T-helper 1 cell (primary cell): ENCODE data around the gene HCRTR1.
A peak's percentile ranks its signal among the peaks of the same experiment; 100 is the strongest.

Experiments
- DNase-seq, 5 donors: peaks; one replicate each; pipeline ENCODE4 v3.0.0-alpha.2; 2012 to 2020

The HCRTR1 gene

GRCh38 chr1:31650161-31651088 is 32.9 kb downstream of the HCRTR1 start:
- DNase-seq = no peak

DNA sequence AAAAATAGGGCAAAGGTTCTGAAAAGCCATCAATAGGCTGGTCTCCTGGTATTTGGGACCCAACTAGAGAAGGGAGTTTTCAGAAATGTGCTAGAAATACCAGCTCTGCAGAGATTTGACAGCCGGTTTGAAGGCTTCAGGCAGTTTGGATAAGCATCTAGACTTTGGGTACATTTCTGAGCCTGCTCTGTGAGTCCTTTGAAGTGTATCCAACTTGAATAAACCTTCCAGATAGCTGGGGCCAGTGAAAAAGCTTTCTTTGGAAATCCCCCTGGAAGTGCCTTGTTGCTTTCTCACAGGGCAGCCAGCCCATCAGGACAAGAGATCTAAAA is 33.6 kb downstream of the HCRTR1 start:
- no peak for DNase-seq

DNA sequence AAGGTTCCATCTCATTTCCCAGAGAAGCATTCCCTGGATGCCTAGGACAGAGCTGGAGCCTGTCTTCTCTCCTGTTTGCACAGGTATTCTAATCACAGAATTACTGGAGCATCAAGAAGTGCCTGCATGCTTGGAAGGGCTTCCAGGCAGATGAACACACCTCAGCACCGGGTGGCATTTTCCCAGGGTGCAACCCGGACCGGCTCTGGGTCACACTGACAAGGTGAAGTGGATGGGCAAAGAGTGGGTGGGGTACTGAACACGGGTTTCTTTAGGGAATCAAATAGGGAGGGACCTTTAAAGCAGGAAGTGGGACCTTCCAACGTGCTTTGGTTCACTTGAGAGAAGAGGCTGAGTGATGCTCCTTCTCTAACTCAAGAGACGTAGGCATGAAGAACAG is 34.3 kb downstream of the HCRTR1 start:
- no peak for DNase-seq

DNA sequence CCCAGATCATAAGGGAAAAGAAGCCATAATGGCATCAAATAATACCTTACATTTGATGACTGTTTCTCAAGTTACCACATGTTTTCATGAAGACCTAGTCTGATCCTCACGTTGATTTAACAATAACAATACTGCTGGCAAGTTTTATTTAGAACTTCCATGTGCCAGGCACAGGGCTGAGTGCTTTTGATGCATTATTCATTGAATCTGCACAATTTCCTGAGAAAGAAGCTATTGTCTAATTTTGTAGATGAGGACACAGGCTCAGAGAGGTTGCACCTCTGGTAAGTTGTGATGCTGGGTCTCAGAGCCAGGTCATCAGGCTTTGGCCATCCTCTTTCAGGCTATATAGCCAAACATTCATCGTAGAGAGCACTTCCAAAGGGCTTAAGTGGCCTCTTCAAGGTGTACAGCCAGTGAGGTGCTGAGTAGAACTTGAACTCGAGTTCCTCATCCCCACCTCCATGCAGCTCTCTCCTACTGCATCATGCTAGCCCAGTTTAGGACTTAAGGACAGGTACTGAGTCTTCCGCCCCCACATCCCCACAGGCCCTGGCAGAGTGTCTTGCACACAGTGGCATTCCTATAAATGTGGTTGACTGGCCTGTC is 35.5 kb downstream of the HCRTR1 start:
- no peak for DNase-seq

- DNase-seq = no peak
These were observed 36.4 kb downstream of the HCRTR1 start for GRCh38 chr1:31653717-31654473.

DNA sequence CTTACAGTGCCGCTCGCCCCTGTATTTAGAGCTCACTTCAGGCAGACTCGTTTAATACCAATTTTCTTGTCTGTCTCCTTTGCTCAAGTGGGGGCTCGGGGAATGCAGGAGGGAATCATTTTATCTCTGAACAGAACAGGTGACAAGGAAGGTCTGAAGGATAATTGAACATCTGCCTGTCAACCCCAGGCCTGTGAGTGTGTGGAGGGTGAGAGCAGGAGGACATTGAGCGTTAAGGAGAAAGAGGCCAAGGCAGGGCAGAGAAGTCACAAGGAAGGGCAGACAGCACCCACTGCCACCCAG is 36.9 kb downstream of the HCRTR1 start:
- no peak for DNase-seq

DNA sequence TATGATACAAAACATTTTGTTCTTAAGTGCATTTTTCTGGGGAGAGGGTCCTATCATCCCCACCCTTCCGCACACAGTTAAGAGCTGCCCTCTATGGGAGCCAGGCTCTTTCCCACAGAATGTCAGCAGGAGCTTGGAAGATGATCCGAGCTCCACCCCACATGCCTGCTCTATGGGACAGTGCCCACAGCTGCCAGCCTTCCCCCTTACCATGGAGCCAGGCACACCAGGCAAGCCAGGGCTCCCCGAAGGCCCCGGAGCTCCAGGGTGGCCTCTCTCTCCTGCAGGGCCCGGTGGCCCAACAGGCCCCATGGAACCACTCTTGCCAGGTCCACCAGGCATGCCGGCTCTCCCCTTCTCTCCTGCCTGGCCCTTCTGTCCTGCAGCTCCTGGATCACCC is 37.6 kb downstream of the HCRTR1 start:
- DNase-seq = no peak

DNA sequence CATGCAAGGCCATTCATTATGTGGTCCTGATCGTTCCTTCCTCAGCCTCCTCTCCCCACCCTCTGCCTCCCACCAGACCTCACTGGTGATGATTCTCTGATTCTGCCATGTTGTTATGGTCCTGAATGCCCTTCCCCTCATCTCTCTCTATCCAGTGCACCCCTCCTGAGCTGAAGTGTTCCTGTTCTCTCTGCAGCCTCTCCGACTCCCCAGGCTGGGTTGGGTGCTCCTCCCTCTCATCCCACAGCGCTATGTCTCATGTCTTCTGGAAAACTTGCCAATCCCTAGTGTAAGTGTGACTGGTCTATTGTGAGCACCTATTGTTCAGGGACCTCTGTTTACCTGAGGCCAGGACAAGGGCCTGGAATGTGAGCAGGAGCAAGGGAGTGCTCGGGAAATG is 38.3 kb downstream of the HCRTR1 start:
- DNase-seq = no peak

GRCh38 chr1:31657020-31657804 is 39.7 kb downstream of the HCRTR1 start:
- no peak for DNase-seq

GRCh38 chr1:31657972-31658510 is 40.6 kb downstream of the HCRTR1 start:
- DNase-seq = no peak

DNA sequence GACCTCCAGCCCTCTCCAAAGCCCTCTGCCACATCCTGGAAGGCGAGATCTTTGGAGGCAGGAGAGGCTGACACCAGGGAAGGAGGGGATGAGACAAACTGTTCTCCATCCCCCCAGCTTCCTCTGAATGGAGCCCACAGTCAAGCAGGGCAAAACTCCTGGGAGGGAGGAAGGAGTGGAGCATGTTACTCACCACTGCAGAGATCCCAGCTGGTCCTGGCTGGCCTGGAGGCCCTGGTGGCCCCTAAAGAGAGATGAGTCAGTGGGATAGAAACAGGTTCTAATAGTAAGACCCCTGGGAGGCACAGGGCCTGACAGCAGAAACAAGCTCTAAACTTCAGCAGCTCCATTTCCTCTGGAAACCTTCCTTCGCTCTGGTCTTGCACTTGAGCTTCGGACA is 41.2 kb downstream of the HCRTR1 start:
- no peak for DNase-seq

GRCh38 chr1:31659889-31660288 is 42.4 kb downstream of the HCRTR1 start:
- DNase-seq = no peak

DNA sequence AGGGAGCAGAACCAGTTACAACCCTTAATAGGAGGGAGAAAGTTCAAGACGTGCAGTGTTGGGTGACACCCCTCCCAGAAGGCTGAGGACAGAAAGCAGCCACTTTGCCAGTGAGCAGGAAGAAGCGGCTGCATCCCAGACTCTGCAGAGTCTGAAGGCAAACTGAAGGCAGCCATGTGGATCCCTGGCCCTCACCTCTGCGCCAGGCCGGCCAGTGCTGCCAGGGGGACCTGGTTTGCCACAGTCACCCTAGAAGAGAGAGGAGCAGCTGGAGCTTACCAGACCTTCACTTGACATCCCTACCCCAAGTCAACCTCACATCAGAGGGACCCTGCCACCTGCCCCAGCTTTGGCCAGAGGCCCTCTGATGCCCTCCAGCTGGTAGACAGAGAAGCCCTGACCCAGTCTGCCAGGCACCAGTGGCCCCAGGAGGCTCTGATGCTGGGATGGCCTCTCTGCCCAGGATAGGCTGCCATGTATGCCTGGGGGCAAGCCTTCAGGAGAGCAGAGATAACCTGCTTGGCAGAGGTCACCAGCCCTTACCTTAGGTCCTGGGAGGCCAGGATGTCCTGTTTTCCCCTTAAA is 43.5 kb downstream of the HCRTR1 start:
- no peak for DNase-seq

DNA sequence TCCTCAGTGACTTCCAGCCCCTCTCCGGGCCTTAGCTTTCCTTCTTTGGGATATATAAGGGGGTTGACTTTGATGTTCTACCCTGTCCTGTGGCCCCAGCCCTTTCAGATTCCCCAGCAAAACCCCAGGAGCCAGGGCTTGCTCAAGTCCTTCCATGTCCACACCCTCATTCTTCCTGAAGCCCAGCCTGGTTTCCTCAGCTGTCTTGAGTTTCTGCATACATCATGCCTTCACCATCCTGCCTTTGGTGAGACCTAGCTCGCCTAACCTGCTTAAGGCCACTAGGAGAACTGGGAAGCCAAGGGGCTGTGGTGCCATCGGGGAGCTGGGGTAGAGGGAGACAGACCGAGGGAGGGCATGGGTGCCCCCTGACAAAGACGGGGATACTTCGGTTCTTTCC is 44.4 kb downstream of the HCRTR1 start:
- DNase-seq = no peak

- DNase-seq = no peak
These were observed 45.0 kb downstream of the HCRTR1 start for GRCh38 chr1:31662463-31662862.

DNA sequence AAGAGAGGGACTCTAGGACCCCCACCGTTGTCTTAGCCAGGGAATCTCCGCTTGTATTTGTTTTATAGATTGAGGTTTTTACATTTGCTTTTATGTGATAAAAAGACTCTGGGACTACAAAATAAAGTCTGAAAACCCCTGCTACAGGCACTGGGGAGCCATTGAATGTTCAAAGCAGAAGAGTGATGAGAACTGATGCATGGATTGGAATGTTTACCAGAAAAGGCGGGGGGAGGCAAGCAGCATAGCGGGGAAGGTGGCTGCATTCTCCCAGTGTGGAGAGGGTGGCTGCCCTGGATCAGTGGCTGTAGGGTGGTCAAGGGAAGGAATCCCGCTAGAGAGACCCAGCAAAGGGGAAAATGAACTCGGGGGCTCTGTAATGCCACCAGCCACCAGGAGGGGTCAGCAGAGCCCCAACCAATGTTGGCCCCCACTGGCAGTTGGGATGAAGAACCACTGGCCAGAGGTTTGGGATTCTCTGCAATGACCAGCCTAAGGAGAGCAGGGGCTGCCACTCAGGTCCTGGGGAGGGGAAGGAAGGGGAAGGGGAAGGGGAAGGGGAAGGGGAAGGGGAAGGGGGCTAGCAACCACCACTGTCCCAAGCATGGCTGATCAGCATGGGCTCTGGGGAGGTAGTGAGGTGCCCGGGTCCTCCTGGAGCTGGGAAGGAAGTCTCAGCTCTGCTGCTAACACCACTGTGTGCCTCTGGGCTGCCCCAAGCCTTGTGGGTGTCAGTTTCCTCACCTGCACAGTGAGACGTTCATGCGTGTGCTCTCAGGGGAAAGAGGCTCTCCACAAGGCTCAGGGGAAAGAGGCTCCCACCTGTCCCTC is 46.3 kb downstream of the HCRTR1 start:
- DNase-seq = peak in 4 of 5 donors; percentile 14 to 52 (median 34)

DNA sequence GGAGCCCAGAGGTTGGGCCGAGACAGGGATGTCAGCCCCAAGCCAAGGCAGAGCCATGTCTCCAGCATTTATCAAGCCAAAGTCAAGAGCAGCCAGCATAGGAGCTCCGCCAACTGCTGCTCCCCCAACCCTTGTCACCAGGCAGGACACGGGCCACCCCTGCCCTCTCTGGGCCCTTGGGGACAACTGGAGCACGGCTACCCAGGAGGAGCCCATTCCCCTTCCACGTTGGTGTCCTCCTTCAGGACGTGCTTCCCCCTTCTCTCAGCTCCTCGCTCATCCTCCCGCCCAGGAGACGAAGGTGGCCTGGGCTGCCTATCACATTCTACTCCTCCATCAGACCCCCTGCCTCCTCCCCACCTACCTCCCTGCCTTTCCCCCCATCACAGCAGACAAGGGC is 47.0 kb downstream of the HCRTR1 start:
- no peak for DNase-seq

GRCh38 chr1:31665234-31665878 is 47.9 kb downstream of the HCRTR1 start:
- no peak for DNase-seq

DNA sequence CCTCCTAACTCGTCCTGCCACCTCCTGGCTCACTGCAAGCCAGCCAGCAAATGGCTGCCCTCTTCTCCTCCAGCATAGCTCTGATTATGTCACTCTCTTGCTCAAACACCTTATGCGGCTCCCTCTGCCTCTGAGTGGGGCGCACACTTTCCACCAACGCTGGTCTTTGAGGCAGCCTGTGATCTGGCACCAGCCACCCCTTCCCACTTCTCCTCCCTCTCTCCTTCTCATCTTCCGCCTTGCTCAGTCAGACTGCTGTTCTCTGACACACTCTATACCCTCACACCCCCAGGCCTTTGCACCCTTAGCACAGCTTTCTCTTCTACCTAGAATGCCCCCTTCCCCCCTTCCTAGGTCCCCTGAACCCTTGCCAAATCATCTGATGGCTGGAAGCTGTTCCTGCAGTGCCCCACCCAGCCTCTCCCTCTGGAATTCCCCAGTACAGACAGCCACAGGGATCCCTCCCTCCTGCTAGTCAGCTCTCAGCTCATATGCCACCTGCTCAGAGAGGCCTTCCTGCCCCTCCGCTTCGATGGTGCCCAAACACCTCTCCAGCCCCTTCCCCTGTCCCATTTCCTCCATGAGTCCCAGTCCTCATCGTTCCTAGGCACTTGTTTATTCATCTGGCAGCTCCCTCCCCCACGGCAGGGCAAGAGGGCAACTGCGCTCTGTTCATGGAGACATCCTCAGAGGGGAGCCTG is 48.9 kb downstream of the HCRTR1 start:
- DNase-seq = no peak

DNA sequence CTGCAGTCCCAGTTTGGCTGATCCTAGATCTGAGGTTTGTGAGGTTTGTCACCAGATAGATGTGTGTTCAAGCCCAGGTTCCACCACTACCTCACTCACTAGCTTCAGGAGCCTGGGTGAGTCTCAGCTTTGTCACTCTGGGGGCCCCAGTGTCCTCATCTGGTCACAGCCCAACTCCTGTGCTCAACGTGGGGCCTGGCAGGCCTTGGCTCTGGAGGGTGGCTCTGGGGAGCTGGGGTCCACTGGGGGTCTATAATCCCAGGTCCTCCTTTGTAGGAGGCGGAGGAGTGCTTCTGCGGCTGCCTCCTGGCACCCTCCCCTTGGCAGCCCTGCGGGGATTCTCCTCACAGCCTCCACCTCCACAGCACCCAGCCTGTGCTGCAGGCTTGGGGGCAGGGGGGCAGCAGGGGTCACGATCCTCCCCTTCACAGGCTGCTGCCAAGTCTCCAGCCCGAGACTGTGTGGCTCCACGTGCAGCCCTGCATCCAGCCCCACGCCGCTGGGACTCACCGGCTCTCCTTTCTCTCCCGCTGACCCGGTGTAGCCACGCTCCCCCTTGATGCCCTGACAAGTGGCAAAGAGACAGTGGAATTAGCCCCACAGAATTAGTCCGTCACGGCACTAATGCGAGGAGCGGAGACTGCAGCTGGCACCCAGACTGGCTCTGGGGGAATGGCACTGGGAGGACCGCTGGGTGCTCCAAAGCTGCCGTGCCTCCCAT is 49.7 kb downstream of the HCRTR1 start:
- DNase-seq = no peak
